ENCODE measurements around the gene GPR75. TPM values are rescaled to one million over a fixed set of nuclear protein-coding genes. Genes with fewer than 3 reads are reported as not detected.

Gene GPR75
- polyA plus RNA-seq, 6 donors from 2014 or later, result not detected

DNA sequence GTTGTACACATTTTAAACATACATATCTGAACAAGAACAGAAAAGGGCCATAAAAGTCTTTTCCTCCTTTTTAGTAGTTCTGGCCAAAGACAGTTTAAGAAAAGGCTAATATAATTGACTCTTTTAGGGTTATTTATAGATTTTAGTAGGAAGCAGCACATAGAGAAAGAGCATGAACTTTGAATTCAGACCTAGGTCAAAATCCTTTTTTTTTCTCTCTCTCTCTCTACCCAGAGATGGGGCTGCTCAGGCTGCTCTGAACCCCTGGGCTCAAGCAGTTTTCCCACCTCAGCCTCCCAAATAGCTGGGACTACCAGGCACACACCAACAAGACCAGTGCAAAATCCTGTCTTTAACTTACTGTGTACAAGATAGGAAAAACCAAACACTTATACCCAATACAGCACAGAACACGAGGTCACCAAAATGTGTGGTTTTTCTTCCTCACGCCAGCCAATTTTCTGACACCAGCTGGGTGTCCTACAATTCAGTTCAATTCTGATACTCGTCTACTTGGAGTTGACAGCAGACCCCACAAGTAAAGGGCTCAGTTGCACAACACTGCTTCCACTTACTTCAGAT, 40.8 kb downstream of the GPR75 start:
- ATAC-seq (ENCODE audit: low read depth in 2 of 2) (no peak), DNase-seq (no peak)
- Mint-ChIP-seq H3K4me3 (no peak overlapping the region), H3K27me3 (no peaks in the 10 kb centered on the region), H3K36me3 (peaks cover 7 to 12% of the 10 kb centered on the region in 2 donors), H3K9me3 (no peaks in the 10 kb centered on the region), H3K4me1 (peaks cover 0 to 2% (median 0%) of the 10 kb centered on the region in 3 donors), H3K27ac (peak overlapping the region in 2 of 6 donors; percentile 49 to 81)

GRCh38 chr2:53813151-53813550, 46.6 kb downstream of the GPR75 start:
- Mint-ChIP-seq H3K36me3 (peaks cover 15 to 28% of the 10 kb centered on the region in 2 donors), H3K4me3 (no peak overlapping the region), H3K9me3 (no peaks in the 10 kb centered on the region), H3K27ac (no peak overlapping the region), H3K27me3 (no peaks in the 10 kb centered on the region), H3K4me1 (no peaks in the 10 kb centered on the region)
- DNase-seq, result no peak
- no peak for ATAC-seq (ENCODE audit: low read depth in 2 of 2)

GRCh38 chr2:53811601-53812000, 48.2 kb downstream of the GPR75 start:
- Mint-ChIP-seq H3K4me3 (no peak overlapping the region), H3K27ac (peak overlapping the region in 2 of 6 donors; percentile 32 to 75), H3K27me3 (no peaks in the 10 kb centered on the region), H3K9me3 (no peaks in the 10 kb centered on the region), H3K36me3 (peaks cover 16 to 27% of the 10 kb centered on the region in 2 donors), H3K4me1 (no peaks in the 10 kb centered on the region)
- DNase-seq (no peak), ATAC-seq (ENCODE audit: low read depth in 2 of 2) (no peak)

Other genes starting within 250 kb of the GPR75 start
- 1 to 10 TPM; 1.7 to 5.7 (median 3.3) TPM for gene CHAC2, start 92.2 kb downstream of the GPR75 start, polyA plus RNA-seq (ENCODE audit: low read depth in 6 of 6)
- gene ASB3, start 73.0 kb downstream of the GPR75 start, polyA plus RNA-seq (ENCODE audit: low read depth in 6 of 6), result 10 to 100 TPM; 19.3 to 30.2 (median 21.0) TPM
- gene ERLEC1, start 72.9 kb downstream of the GPR75 start, polyA plus RNA-seq (ENCODE audit: low read depth in 6 of 6), result 10 to 100 TPM; 23.7 to 54.1 (median 26.3) TPM
- 10 to 100 TPM in 2 of 6 donors, 1 to 10 TPM in 4; 5.2 to 12.4 (median 7.2) TPM for gene PSME4, start 111.0 kb upstream of the GPR75 start, polyA plus RNA-seq (ENCODE audit: low read depth in 6 of 6)